GM21390 (cell line): ENCODE data around the gene DIRAS1.
"Not testable (repeated sequence)": the region's sequence is repeated elsewhere in the genome, so short reads cannot be mapped to it uniquely, and the experiment has no call there.

ENCODE experiments used
- ATAC-seq: cut with Tn5 transposase; IDR thresholded peaks from one replicate; pipeline ENCODE4 v1.9.1; 2021; ENCODE audit not compliant: unreplicated experiment

DIRAS1 gene

GRCh38 chr19:2714102-2714501 lies 7.1 kb downstream of the DIRAS1 start:
- not testable (repeated sequence) for ATAC-seq

GRCh38 chr19:2713170-2713569 lies 8.0 kb downstream of the DIRAS1 start:
- ATAC-seq = not testable (repeated sequence)

- no peak for ATAC-seq
Measured at GRCh38 chr19:2711875-2712205, 9.3 kb downstream of the DIRAS1 start.

- ATAC-seq = no peak
Measured at GRCh38 chr19:2711172-2711874, 9.8 kb downstream of the DIRAS1 start.

GRCh38 chr19:2706251-2706650 lies 14.9 kb downstream of the DIRAS1 start:
- ATAC-seq = no peak

- no peak for ATAC-seq
Measured at GRCh38 chr19:2703691-2704216, 17.4 kb downstream of the DIRAS1 start.

GRCh38 chr19:2703077-2703437 lies 18.1 kb downstream of the DIRAS1 start:
- ATAC-seq = no peak

GRCh38 chr19:2702170-2703076 lies 18.7 kb downstream of the DIRAS1 start, which contains the start of gene GNG7:
GNG7 (minus strand) TSS chr19:2702694; CDS start chr19:2520688, 182,006 bp downstream.
- peak; percentile 63 for ATAC-seq

GRCh38 chr19:2701361-2702169 lies 19.6 kb downstream of the DIRAS1 start:
- ATAC-seq = no peak

GRCh38 chr19:2700660-2701360 lies 20.4 kb downstream of the DIRAS1 start:
- no peak for ATAC-seq

- ATAC-seq = no peak
Measured at GRCh38 chr19:2699413-2700140, 21.6 kb downstream of the DIRAS1 start.

- ATAC-seq = no peak
Measured at GRCh38 chr19:2694196-2694595, 27.0 kb downstream of the DIRAS1 start.

- no peak for ATAC-seq
Measured at GRCh38 chr19:2693492-2694160, 27.5 kb downstream of the DIRAS1 start.

GRCh38 chr19:2691951-2692350 lies 29.2 kb downstream of the DIRAS1 start:
- ATAC-seq = no peak

- no peak for ATAC-seq
Measured at GRCh38 chr19:2690856-2691255, 30.3 kb downstream of the DIRAS1 start.

- no peak for ATAC-seq
Measured at GRCh38 chr19:2686360-2686759, 34.8 kb downstream of the DIRAS1 start.

GRCh38 chr19:2685204-2685704 lies 35.9 kb downstream of the DIRAS1 start:
- no peak for ATAC-seq

GRCh38 chr19:2683430-2684003 lies 37.7 kb downstream of the DIRAS1 start:
- ATAC-seq = no peak

GRCh38 chr19:2680808-2681207 lies 40.4 kb downstream of the DIRAS1 start:
- no peak for ATAC-seq
